GM19193 (cell line): ENCODE measurements around the gene DEGS2.
A peak's percentile ranks its signal among the peaks of the same experiment; 100 is the strongest.

Source experiments
- POLR2A ChIP-seq: IDR thresholded peaks from 4 replicates; pipeline ENCODE4 v1.6.1; 2011; ENCODE audit not compliant: insufficient read depth, insufficient read length; ENCODE audit errors: extremely low read depth

DEGS2 gene

DNA sequence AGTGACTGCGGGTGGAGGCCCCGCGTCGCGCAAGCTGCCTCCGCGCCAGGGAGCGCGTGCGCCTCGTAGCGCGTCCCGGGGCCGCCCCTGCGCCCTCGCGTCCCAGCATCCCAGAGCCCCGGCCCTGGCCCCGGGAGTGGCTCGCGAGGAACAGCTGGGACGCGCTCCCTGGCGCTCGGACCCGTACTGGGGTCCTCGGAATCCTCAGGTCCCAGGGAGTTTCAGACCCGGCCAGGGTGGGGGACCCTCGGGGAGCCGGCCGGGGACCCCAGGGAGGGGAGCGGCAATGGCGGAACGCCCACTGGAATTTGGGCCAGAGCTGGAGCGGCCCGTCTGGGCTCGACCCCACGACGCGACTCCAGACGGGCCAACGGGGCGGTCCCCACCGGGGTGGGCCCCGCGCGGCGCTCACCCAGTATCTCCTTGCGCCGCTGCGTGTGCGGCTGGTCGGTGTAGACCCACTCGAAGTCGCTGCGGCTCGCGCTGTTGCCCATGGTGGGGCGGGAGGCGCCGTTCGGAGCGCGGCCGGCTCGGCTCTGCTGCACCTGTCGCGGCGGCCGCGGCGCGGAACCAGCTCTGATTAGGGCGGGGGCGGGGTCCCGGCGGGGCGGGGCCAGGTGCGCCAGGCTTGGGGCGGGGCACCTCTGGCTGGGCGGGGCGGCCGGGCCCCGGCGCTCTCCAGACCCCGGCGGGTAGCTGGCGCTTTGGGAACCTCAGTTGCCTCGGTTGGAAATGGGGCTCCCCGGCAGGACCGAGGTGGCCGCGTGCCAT is at the start of gene DEGS2:
Gene DEGS2, minus strand, starts transcription at position 552 of the 771 bp plus-strand sequence. Its CDS starts 58 bp downstream, at position 494.
- no peak for TF ChIP-seq POLR2A

DNA sequence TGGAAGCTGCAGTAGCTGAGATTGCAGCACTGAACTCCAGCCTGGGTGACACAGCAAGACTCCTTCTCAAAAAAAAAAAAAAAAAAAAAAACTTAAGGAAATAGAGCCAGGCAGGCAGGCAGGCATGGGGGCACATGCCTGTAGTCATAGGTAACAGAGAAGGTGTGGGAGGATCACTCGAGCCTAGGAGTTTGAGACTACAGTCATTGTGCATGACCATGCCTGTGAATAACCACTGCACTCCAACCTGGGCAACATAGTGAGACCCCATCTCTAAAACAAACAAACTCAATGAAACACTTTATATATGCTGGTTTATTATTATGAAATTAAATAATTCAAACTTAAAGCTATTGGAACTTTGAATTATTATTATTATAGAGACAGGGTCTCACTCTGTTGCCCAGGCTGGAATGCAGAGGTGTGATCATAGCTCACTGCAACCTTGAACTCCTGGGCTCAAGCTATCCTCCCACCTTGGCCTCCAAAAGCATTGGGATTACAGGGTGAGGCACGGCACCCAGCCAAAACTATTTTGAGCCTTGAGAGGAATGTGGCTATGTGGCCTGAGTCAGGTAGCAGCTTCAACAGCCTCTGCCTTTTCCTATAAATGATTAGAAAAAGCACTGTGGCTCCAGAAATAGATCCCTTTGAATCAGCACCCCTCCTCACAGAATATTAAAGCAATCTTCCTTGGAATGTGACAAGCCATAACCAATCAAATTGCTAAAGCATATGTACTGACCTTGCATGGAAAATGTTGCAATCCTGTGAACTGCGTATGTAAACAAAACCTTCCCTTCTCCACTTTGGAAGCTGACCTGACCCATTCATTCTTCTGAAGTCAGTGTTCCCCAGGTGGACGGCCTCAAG is 44.8 kb upstream of the DEGS2 start:
- TF ChIP-seq POLR2A, result no peak

DNA sequence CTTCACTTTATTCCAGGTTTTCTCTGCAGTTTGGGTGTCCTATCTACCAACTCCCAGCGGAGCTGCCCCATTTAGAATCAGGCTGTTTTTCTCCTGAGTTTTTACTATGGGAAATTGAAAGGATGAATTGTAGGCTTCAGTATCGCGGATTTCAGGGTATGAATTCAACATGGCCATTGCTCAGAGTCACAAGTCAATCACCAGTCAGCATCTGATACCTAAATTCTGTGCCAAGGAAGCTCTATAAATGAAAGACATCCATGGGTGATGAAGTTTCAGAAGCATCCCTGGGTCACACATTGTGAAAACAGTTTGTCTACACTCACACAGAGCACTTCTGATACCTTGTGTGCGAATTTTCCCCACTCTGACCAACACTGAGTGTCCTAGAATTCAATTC is 43.7 kb upstream of the DEGS2 start:
- no peak for TF ChIP-seq POLR2A

DNA sequence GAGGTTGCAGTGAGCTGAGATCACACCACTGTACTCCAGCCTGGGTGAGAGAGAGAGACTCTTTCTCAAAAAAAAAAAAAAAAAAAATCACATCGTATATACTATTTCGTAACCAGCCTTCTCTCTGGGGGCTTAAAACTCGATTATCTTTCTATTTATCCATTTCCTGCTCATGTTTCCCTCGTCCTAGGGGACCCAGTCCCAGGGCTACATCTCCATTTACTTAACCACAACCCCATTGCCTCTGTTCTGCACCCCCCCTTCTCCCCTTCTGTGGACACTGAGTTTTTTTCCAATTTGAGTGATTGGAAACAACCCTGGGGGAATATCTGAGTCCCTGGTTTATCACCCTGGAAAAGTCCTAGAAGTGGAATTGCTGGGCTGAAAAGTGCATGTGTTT is 43.3 kb upstream of the DEGS2 start:
- no peak for TF ChIP-seq POLR2A

DNA sequence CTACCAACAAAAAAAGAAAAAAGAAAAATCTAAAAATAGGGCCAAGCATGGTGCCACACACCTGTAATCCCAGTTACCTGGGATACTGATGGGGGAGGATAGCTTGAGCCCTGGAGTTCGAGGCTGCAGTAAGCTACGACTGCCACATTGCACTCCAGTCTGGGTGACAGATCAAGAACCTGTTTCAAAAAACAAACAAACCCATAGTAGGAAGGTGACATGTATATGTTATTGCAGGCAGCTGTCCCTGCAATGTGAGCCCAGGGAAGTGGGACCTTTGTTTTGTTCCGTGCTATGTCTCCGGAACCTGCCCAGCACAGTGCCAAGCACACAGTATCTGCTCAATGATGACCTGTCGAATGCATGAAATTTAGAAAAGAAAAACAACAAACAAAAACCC is 42.3 kb upstream of the DEGS2 start:
- no peak for TF ChIP-seq POLR2A

DNA sequence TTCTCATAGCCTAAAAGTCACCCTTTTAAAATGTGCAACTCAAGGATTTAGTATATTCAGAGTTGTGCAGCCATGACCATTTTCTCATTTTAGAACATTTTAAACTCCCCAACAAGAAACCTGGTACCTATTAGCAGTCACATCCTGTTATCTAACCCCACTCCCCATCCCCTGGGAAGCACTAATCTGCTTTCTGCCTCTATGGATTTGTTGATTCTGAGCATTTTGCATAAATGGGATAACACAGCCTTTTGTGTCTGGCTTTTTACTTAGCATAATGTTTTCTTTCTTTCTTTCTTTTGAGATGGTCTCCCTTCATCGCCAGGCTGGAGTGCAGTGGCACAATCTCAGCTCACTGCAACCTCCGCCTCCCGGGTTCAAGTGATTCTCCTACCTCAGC is 40.9 kb upstream of the DEGS2 start:
- no peak for TF ChIP-seq POLR2A

DNA sequence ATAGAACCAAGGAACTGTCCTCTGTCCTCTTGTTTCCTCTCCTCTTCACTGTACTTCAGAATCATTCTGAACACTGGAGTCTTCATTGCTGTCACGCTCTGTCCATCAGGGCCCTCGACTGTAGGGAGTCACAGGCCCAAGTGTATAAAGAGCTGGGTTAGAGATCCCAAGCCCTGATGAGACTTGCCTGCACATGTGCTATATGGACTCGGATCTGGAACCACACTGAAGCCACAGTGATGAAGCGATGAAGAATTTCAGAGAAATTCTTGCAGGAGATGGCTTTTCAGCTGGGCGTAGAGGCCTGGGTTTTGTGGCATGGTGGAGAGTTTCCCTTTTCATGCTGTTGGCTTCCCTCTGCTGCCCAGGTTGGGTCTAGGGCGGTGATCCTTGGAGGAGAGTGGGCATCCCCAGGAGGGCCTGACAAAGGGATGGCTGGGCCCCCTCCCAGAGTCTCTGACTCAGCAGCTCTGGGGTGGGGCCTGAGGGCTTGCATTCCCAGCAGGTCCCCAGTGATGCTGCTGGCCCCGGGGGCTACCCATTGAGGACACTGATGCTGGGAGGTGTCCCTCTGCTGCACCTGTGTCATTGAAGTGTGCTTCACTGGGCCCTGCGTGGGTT is 39.9 kb upstream of the DEGS2 start:
- TF ChIP-seq POLR2A, result no peak

DNA sequence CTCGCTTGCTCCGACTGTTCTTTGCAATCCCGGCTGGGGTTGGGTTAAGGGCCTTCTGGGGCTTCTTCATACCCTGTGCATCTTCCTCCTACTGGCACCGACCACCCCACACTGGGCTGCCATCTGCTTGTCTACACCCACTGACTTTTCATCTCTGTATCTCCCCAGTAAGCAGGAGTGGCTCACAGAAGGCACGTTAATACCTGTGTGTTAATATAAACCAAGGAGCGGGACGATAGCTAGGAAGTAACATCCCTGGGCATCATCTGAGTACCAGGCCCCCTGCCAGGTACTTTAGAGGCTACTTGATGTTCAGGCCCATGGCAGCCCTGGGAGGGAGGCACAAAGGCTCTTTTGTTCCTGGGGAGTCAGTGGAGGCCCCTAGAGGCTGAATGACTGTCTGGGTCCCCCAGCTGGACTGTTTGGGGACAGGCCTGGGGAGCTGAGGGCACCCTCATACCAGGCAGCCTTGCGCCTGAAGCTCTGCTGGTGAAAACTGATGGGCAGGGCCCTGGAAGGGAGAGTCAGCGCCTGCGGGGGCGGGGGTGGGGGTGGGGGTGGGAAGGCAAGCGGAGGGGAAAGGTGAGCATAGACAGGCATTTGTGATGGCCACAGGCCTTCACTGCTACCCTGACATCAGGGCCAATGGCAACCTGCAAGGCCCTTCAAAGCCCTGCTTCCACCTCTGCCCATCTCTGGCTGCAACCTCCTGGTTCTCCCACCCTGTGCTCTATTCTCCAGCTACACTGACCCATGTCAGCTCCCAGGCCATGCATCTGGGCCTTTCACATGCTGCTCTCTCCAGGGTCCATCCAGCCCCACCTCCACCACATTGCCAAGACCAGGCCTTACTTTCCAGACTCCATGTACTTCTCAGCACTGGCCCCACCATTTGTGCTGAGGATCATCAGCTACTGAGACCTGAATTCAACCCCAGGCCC is 34.2 kb upstream of the DEGS2 start:
- TF ChIP-seq POLR2A, result no peak

DNA sequence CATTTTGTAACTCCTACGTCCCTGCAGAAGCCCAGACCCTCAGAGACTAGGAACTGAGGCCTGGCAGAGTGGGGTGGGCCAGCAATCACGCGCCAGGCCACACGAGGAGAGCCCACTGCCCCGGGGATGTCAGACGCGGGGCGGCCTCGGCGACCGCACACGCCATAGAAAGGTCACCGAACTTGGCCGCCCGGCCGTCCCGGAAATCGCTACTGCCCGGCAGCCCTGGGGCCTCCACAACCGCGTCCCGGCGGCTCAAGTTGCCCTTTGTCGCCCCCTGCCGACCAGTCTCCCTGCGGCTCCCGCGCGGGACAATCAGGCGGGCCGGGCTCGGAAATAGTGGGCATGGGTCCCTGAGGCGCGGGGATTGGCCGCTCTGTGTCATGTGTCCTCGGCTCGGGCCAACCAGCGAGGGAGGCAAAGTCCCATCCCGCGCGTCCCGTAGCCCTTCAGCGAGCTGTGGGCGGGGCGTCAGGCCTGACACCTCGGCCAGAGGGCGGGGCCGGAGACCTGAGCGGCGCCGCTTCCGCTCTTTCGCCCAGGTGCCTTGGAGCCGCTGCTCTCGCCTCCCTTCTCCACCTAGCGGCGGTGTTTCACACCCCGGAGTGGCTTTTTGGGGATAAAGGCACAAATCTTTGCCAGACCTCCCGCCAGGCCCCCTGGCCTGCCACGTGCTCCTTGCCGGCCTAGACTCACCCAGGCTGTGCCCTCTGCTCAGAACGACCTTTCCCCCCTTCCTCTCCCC is 33.4 kb upstream of the DEGS2 start:
- TF ChIP-seq POLR2A, result peak; percentile 70

DNA sequence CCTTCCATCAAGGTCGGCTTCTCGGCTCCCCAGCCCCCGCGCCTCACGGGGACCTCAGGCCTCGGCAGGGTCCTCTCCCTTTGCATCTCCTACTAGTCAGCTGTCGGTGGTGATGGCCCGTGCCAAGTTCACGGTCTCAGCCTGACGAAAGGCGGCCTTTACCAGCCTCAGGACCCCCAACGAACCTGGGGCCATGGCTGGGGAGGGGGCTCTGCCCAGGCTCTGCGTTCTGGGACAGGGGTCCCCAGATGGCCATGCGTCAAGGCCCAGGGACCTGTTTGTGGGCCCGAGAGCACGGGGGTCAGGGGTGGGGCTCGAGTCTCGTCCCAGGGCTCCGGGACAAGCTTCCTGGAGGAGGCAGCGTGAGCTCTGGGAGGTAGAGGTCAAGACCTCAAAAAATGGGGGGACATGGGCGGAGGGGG is 32.8 kb upstream of the DEGS2 start:
- TF ChIP-seq POLR2A, result no peak

DNA sequence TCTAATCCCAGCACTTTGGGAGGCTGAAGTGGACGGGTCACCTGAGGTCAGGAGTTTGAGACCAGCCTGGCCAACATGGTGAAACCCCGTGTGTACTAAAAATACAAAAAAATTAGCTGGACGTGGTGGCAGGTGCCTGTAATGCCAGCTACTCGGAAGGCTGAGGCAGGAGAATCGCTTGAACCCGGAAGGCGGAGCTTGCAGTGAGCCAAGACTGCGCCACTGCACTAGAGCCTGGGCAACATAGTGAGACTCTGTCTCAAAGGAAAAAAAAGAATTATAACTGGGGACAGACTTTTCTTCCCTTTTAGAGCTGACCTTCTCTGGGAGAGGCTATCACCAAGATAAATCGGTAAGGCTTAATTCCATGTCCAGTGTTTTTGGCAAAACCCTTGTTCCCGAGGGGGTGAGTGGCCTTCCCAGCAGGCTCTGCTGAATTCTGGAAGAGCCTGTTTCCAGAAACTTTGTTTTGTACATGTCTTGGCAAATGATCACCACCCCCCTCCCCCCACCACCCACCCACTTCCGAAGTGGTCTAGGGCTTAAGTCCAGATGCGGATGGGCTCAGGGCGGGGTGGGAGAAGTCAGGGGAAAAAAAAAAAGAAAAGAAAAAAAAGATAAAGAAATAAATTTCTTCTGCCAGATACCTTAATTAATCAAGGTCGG is 32.3 kb upstream of the DEGS2 start:
- TF ChIP-seq POLR2A, result no peak

DNA sequence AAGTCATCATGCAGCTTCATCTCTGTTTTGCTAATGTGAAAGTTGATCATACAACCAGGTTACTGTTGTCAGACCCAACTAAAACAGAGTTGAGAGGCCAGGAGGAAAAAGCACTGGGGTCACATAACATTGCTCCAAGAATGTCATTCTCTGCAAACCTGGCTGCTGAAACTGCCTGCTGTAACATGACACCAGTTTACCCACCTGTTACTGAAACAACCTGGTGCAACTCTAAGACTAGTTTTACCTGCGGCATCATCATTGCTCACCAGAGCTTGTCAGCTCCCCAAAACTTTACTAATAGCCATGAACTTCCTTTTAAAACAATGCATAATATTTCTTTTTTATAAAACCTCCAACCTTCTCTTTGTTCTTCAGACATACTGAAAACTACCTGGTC is 30.7 kb upstream of the DEGS2 start:
- no peak for TF ChIP-seq POLR2A

DNA sequence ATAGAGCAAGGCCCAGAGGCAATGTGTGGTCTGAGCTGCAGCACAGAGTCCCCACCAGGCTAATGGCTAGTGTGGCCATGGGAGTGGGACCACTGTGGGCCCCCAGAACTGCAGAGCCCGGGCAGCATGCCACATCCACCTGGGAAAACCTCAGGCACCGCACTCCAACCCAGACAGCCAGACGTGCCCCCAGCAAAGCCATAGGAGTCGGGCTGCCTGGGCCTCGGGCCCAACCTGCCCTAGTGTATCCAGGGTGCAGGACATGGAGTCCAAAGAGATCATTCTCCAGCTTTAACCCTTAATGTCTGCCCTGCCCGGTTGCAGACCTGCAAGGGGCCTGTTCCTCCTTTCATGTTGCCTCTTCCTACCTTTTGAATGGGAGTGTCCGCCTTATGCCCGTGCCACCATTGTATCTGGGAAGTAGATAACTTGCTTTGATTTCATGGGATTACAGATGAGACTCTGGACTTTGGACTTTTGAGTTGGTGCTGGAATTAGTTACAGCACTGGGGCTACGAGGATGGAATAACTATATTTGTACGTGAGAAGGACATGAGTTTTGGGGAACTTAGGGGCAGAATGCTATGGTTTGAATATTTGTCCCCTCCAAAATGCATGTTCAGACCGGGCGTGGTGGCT is 29.1 kb upstream of the DEGS2 start:
- TF ChIP-seq POLR2A, result no peak
